IMR-90 (cell line): ENCODE results near the gene NFKBIA. TPM values are rescaled to one million over a fixed set of nuclear protein-coding genes. Genes with fewer than 3 reads are reported as not detected.

ENCODE experiments used
- ATAC-seq: fragments of 200-7000 bp; cut with Tn5 transposase; 2 replicates; pipeline ENCODE4 v1.9.1; 2020; ENCODE audit warnings: low read depth, mild to moderate bottlenecking, moderate library complexity
- BruUV-seq: library from RNA; stranded (reverse); fragments of 400-500 nt; replicated peaks from 2 replicates; lab custom pipeline; 2021; lab: Mats Ljungman, UMichigan
- CTCF ChIA-PET: fragments of 300-600 bp; formaldehyde crosslinking; extraction: SDS; loops from one replicate; lab custom pipeline; 2021; ENCODE audit warnings: antibody characterized with exemption; lab: Yijun Ruan, JAX
- POLR2A ChIA-PET: fragments of 300-600 bp; sonication (Branson Sonifier 250); formaldehyde crosslinking; loops from one replicate; lab custom pipeline; 2022; ENCODE audit warnings: antibody characterized with exemption; ENCODE audit not compliant: unreplicated experiment; lab: Charles Lee
- DNase-seq: peaks from one replicate; pipeline ENCODE4 v3.0.0; 2013
- H2AFZ ChIP-seq: replicated peaks from 2 replicates; pipeline ENCODE3; 2013; ENCODE audit warnings: low read length, mild to moderate bottlenecking; ENCODE audit not compliant: poor library complexity
- H2AK5ac ChIP-seq: 2 replicates; pipeline ENCODE4 v1.6.1; 2013; ENCODE audit warnings: low read depth, low read length, inconsistent platforms
- H2AK9ac ChIP-seq: replicated peaks from 2 replicates; pipeline ENCODE3; 2013; ENCODE audit warnings: mild to moderate bottlenecking, low read depth, low read length, moderate library complexity; ENCODE audit not compliant: poor library complexity
- H2BK120ac ChIP-seq: 2 replicates; pipeline ENCODE4 v1.6.1; 2013; ENCODE audit warnings: low read depth, low read length, inconsistent platforms
- H2BK15ac ChIP-seq: 3 replicates; pipeline ENCODE4 v1.6.1; 2013; ENCODE audit warnings: low read depth, low read length, inconsistent platforms
- H2BK20ac ChIP-seq: 2 replicates; pipeline ENCODE4 v1.6.1; 2013; ENCODE audit warnings: low read depth, mild to moderate bottlenecking, inconsistent platforms, low read length, moderate library complexity
- H2BK5ac ChIP-seq: 2 replicates; pipeline ENCODE4 v1.6.1; 2013; ENCODE audit warnings: mild to moderate bottlenecking, low read depth, low read length, inconsistent platforms; ENCODE audit not compliant: poor library complexity, severe bottlenecking
- H3K14ac ChIP-seq: replicated peaks from 2 replicates; pipeline ENCODE4 v1.6.1; 2013; ENCODE audit warnings: low read depth, low read length, inconsistent platforms
- H3K18ac ChIP-seq: 2 replicates; pipeline ENCODE4 v1.6.1; 2013; ENCODE audit warnings: low read depth, low read length, control low read depth
- H3K23ac ChIP-seq: 2 replicates; pipeline ENCODE4 v1.6.1; 2013; ENCODE audit warnings: low read depth, low read length, inconsistent platforms
- H3K27ac ChIP-seq: 2 replicates; pipeline ENCODE4 v1.5.1; 2013; ENCODE audit warnings: mild to moderate bottlenecking, control low read depth, low read length; ENCODE audit not compliant: insufficient read depth
- H3K27me3 ChIP-seq: 2 replicates; pipeline ENCODE4 v1.6.1; 2013; ENCODE audit warnings: low read length; ENCODE audit not compliant: control insufficient read depth, insufficient read depth
- H3K36me3 ChIP-seq: 2 replicates; pipeline ENCODE4 v1.6.1; 2013; ENCODE audit warnings: low read length, mixed read lengths; ENCODE audit not compliant: control insufficient read depth, insufficient read depth
- H3K4ac ChIP-seq: 2 replicates; pipeline ENCODE4 v1.6.1; 2013; ENCODE audit warnings: low read depth, low read length, inconsistent platforms
- H3K4me1 ChIP-seq: 2 replicates; pipeline ENCODE4 v1.6.1; 2013; ENCODE audit warnings: low read length, mixed read lengths; ENCODE audit not compliant: control insufficient read depth, insufficient read depth
- H3K4me2 ChIP-seq: 2 replicates; pipeline ENCODE4 v1.6.1; 2013; ENCODE audit warnings: low read depth, mild to moderate bottlenecking, control low read depth, low read length, moderate library complexity
- H3K4me3 ChIP-seq: 2 replicates; pipeline ENCODE4 v1.5.1; 2013; ENCODE audit warnings: low read depth, mild to moderate bottlenecking, control low read depth, low read length, moderate library complexity; ENCODE audit not compliant: insufficient read depth
- H3K56ac ChIP-seq: 2 replicates; pipeline ENCODE4 v1.6.1; 2013; ENCODE audit warnings: low read length, inconsistent platforms; ENCODE audit not compliant: insufficient read depth; ENCODE audit errors: extremely low read depth
- H3K79me1 ChIP-seq, 2 experiments: 2 replicates each; pipeline ENCODE4 v1.6.1; 2013; ENCODE audit warnings: low read length in 2 of 2, inconsistent platforms in 1 of 2, low read depth in 1 of 2
- H3K9ac ChIP-seq: 2 replicates; pipeline ENCODE4 v1.6.1; 2013; ENCODE audit warnings: low read depth, low read length, control low read depth
- H3K9me1 ChIP-seq: 2 replicates; pipeline ENCODE4 v1.6.1; 2013; ENCODE audit warnings: low read length, inconsistent platforms; ENCODE audit not compliant: insufficient read depth
- H3K9me3 ChIP-seq: 2 replicates; pipeline ENCODE4 v1.6.1; 2013; ENCODE audit warnings: low read length; ENCODE audit not compliant: control insufficient read depth, insufficient read depth
- H4K20me1 ChIP-seq: 2 replicates; pipeline ENCODE4 v1.6.1; 2013; ENCODE audit warnings: low read length, inconsistent platforms; ENCODE audit not compliant: insufficient read depth
- H4K5ac ChIP-seq: 2 replicates; pipeline ENCODE4 v1.6.1; 2013; ENCODE audit warnings: mild to moderate bottlenecking, low read depth, low read length, control low read depth
- H4K8ac ChIP-seq, 2 experiments: 2 replicates each; pipeline ENCODE4 v1.6.1; 2013; ENCODE audit warnings: low read depth in 2 of 2, low read length in 2 of 2, control low read depth in 1 of 2, inconsistent platforms in 1 of 2
- H4K91ac ChIP-seq: 2 replicates; pipeline ENCODE4 v1.6.1; 2013; ENCODE audit warnings: low read depth, low read length, inconsistent platforms; ENCODE audit not compliant: insufficient read depth
- CHD1 ChIP-seq: IDR thresholded peaks from 2 replicates; pipeline ENCODE4 v1.6.1; 2012; ENCODE audit warnings: low read depth, low read length, improper control_type of control experiment
- CTCF ChIP-seq: conservative IDR thresholded peaks from 2 replicates; pipeline ENCODE4 v1.5.1; 2012; ENCODE audit warnings: mild to moderate bottlenecking, low read depth, low read length, improper control_type of control experiment
- ELK1 ChIP-seq: fragments of 150-350 bp; IDR thresholded peaks from 2 replicates; pipeline ENCODE4 v1.6.1; 2016; ENCODE audit warnings: low read depth, mild to moderate bottlenecking, low read length, moderate library complexity, borderline replicate concordance
- FOS ChIP-seq: fragments of 150-350 bp; IDR thresholded peaks from 2 replicates; pipeline ENCODE4 v1.6.1; 2016; ENCODE audit warnings: low read depth, low read length
- MAFK ChIP-seq: IDR thresholded peaks from 2 replicates; pipeline ENCODE4 v1.6.1; 2012; ENCODE audit warnings: low read depth, low read length, improper control_type of control experiment
- MAZ ChIP-seq: IDR thresholded peaks from 2 replicates; pipeline ENCODE4 v1.6.1; 2012; ENCODE audit warnings: low read depth, mild to moderate bottlenecking, low read length, improper control_type of control experiment, moderate library complexity, borderline replicate concordance
- POLR2A ChIP-seq: IDR thresholded peaks from 2 replicates; pipeline ENCODE4 v1.6.1; 2012; ENCODE audit warnings: mild to moderate bottlenecking, low read depth, low read length
- RAD21 ChIP-seq: IDR thresholded peaks from 2 replicates; pipeline ENCODE4 v1.6.1; 2012; ENCODE audit warnings: low read length, improper control_type of control experiment
- RFX5 ChIP-seq: IDR thresholded peaks from 2 replicates; pipeline ENCODE4 v1.8.0; 2012; ENCODE audit warnings: low read depth, mild to moderate bottlenecking, low read length, moderate library complexity
- WGBS, 2 experiments: methylation state at CpG; one replicate each; pipeline versions ENCODE4 v1.1.5 to v1.1.7; 2013; ENCODE audit warnings: missing lambda C conversion rate in 2 of 2; ENCODE audit not compliant: insufficient read length in 1 of 2; ENCODE audit errors: extremely low coverage in 2 of 2; 5-methylcytosine and 5-hydroxymethylcytosine counted together
- dilution Hi-C: fragments of 300-500 bp; cut with HindIII; formaldehyde crosslinking; loops from one replicate; pipeline ENCODE4 v1.14.3; 2018; ENCODE audit warnings: low sequenced_read_pairs; ENCODE audit not compliant: unreplicated experiment
- in situ Hi-C: fragments of 300-500 bp; cut with MboI; formaldehyde crosslinking; loops from 3 replicates; pipeline ENCODE4 v1.14.3; 2019; ENCODE audit warnings: low sequenced_read_pairs, inconsistent platforms, mixed read lengths
- intact Hi-C: fragments of 100-400 bp; cut with micrococcal nuclease; formaldehyde crosslinking; loops from 2 replicates; pipeline ENCODE4 v1.10.0; 2022
- polyA plus RNA-seq, 3 experiments: library from polyadenylated mRNA; depleted of rRNA; stranded (reverse); fragments of >200 nt; gene quantifications; 2 replicates each; pipeline ENCODE4 v1.2.3, GENCODE V29; 2012; ENCODE audit warnings: low replicate concordance in 1 of 3
- total RNA-seq: library from RNA; depleted of rRNA; stranded (reverse); fragments of >200 nt; gene quantifications from 2 replicates; pipeline ENCODE4 v1.2.3, GENCODE V29; 2012

Gene NFKBIA
- total and polyA plus RNA-seq, 2 of the 4 experiments (the other 2 are of a cell fraction), result 71.1 to 97.1 TPM

GRCh38 chr14:35425850-35426249 is 21.3 kb upstream of the NFKBIA start:
- CTCF ChIA-PET, result no interaction called here
- H3K23ac ChIP-seq, result no peak overlapping the region
- H2AK9ac ChIP-seq, result no peak overlapping the region
- H3K4ac ChIP-seq, result no peak overlapping the region
- WGBS, 2 experiments, result no CpG with 5 or more reads among the region's 2 CpGs
- H4K8ac ChIP-seq, result no peak overlapping the region
- H2BK20ac ChIP-seq, result no peak overlapping the region
- H2AK5ac ChIP-seq, result no peak overlapping the region
- H2BK15ac ChIP-seq, result no peak overlapping the region
- TF ChIP-seq FOS (no peak), CTCF (no peak), MAFK (no peak), ELK1 (no peak), RFX5 (no peak), CHD1 (no peak), POLR2A (no peak), RAD21 (no peak), MAZ (no peak)
- in situ Hi-C loops (loop anchor here (10.0 kb wide), 1 partner anchor 259 kb away; no protein-coding TSS in a partner anchor), dilution Hi-C loops (loop anchor here (25.0 kb wide), 1 partner anchor 261 kb away; no protein-coding TSS in a partner anchor), intact Hi-C loops (no loop called here)
- H3K18ac ChIP-seq, result no peak overlapping the region
- H3K36me3 ChIP-seq, result no peaks in the 10 kb centered on the region
- no peak overlapping the region for H3K9ac ChIP-seq
- H3K4me3 ChIP-seq, result no peak overlapping the region
- H3K27ac ChIP-seq, result no peak overlapping the region
- H3K79me1 ChIP-seq, result no peaks in the 10 kb centered on the region
- DNase-seq, result no peak
- POLR2A ChIA-PET, result interaction anchor here (0.6 kb wide), 1 partner anchor 214 kb away, joined by 3 read pairs; no protein-coding TSS in a partner anchor
- no peak overlapping the region for H3K4me2 ChIP-seq
- H3K4me1 ChIP-seq, result no peaks in the 10 kb centered on the region
- H2BK120ac ChIP-seq, result no peak overlapping the region
- no peak overlapping the region for H4K5ac ChIP-seq
- no peak overlapping the region for H4K91ac ChIP-seq
- H3K56ac ChIP-seq, result no peak overlapping the region
- no peaks in the 10 kb centered on the region for H3K27me3 ChIP-seq
- BruUV-seq, result no TSS peak
- no peak overlapping the region for H2BK5ac ChIP-seq
- no peaks in the 10 kb centered on the region; the same call in 1 of the 2 replicates for H3K9me1 ChIP-seq
- no peak for ATAC-seq
- peaks cover 3% of the 10 kb centered on the region for H3K9me3 ChIP-seq
- H4K20me1 ChIP-seq, result no peaks in the 10 kb centered on the region
- no peak overlapping the region for H3K14ac ChIP-seq
- no peak overlapping the region for H2AFZ ChIP-seq
